Measurements from ENCODE around the gene SLC5A4.

Gene SLC5A4

GRCh38 chr22:32177221-32177765 lies 77.9 kb downstream of the SLC5A4 start:
- Histone ChIP-seq H3K4me3 (ENCODE audit: insufficient read depth, low read depth, low read length) (no peak overlapping the region), H3K27me3 (ENCODE audit: control insufficient read depth, insufficient read depth, low read length, poor library complexity, severe bottlenecking) (peaks cover 41% of the 10 kb centered on the region), H3K9me3 (ENCODE audit: control insufficient read depth, low read length) (no peaks in the 10 kb centered on the region), H3K36me3 (ENCODE audit: control insufficient read depth, insufficient read depth, low read length) (no peaks in the 10 kb centered on the region), H3K4me1 (ENCODE audit: control insufficient read depth, insufficient read depth, low read length) (no peaks in the 10 kb centered on the region), H3K27ac (ENCODE audit: insufficient read depth, low read depth, low read length, poor library complexity, severe bottlenecking) (no peak overlapping the region)
- WGBS, 2 experiments = 89 to 92% methylated on average over 8 of the region's 8 CpGs

GRCh38 chr22:32175683-32176644 lies 79.2 kb downstream of the SLC5A4 start:
- Histone ChIP-seq H3K4me1 (ENCODE audit: control insufficient read depth, insufficient read depth, low read length) (no peaks in the 10 kb centered on the region), H3K4me3 (ENCODE audit: insufficient read depth, low read depth, low read length) (peak overlapping the region; percentile 27), H3K9me3 (ENCODE audit: control insufficient read depth, low read length) (no peaks in the 10 kb centered on the region), H3K27ac (ENCODE audit: insufficient read depth, low read depth, low read length, poor library complexity, severe bottlenecking) (no peak overlapping the region), H3K27me3 (ENCODE audit: control insufficient read depth, insufficient read depth, low read length, poor library complexity, severe bottlenecking) (peaks cover 41% of the 10 kb centered on the region), H3K36me3 (ENCODE audit: control insufficient read depth, insufficient read depth, low read length) (no peaks in the 10 kb centered on the region)
- 6 to 7% methylated on average over 73 of the region's 73 CpGs for WGBS, 2 experiments

- Histone ChIP-seq H3K9me3 (ENCODE audit: control insufficient read depth, low read length) (no peaks in the 10 kb centered on the region), H3K27ac (ENCODE audit: insufficient read depth, low read depth, low read length, poor library complexity, severe bottlenecking) (no peak overlapping the region), H3K4me3 (ENCODE audit: insufficient read depth, low read depth, low read length) (no peak overlapping the region), H3K27me3 (ENCODE audit: control insufficient read depth, insufficient read depth, low read length, poor library complexity, severe bottlenecking) (peaks cover 41% of the 10 kb centered on the region), H3K36me3 (ENCODE audit: control insufficient read depth, insufficient read depth, low read length) (no peaks in the 10 kb centered on the region), H3K4me1 (ENCODE audit: control insufficient read depth, insufficient read depth, low read length) (no peaks in the 10 kb centered on the region)
- 90 to 93% methylated on average over 11 of the region's 11 CpGs for WGBS, 2 experiments
Observed at GRCh38 chr22:32175115-32175514, 80.0 kb downstream of the SLC5A4 start.
